Keratinocyte (primary cell): ENCODE measurements around the gene DIPK2B. TPM values are rescaled to one million over a fixed set of nuclear protein-coding genes. Genes with fewer than 3 reads are reported as not detected.

Source experiments
- DNase-seq: peaks from one replicate; pipeline ENCODE4 v3.0.0-alpha.2; 2011; ENCODE audit warnings: low read depth, missing footprints, low spot score
- FAIRE-seq: peaks from 2 replicates; lab custom pipeline; 2011; peaks lifted over from hg19 to GRCh38; lab: Jason Lieb, UNC
- H2AFZ ChIP-seq: 2 replicates; pipeline ENCODE4 v1.6.0; 2012; ENCODE audit warnings: low read length, control low read depth, inconsistent platforms; ENCODE audit not compliant: control insufficient read depth
- H3K27ac ChIP-seq: 2 replicates; pipeline ENCODE4 v1.5.1; 2011; ENCODE audit warnings: low read length; ENCODE audit not compliant: control insufficient read depth, insufficient read depth
- H3K27me3 ChIP-seq: 3 replicates; pipeline ENCODE4 v1.6.0; 2011; ENCODE audit warnings: low read length; ENCODE audit not compliant: control insufficient read depth, insufficient read depth; ENCODE audit errors: extremely low read depth
- H3K36me3 ChIP-seq, 2 experiments: 2 replicates in 1 of 2; 3 replicates in 1 of 2; pipeline ENCODE4 v1.5.1; 2011; ENCODE audit warnings: low read length in 2 of 2, mild to moderate bottlenecking in 1 of 2; ENCODE audit not compliant: control insufficient read depth in 2 of 2, insufficient read depth in 2 of 2; ENCODE audit errors: extremely low read depth in 1 of 2
- H3K4me1 ChIP-seq: 3 replicates; pipeline ENCODE4 v1.5.1; 2011; ENCODE audit warnings: low read length; ENCODE audit not compliant: control insufficient read depth, insufficient read depth; ENCODE audit errors: extremely low read depth
- H3K4me2 ChIP-seq: 3 replicates; pipeline ENCODE4 v1.6.0; 2011; ENCODE audit warnings: low read depth, low read length; ENCODE audit not compliant: control insufficient read depth, insufficient read depth; ENCODE audit errors: extremely low read depth
- H3K4me3 ChIP-seq, 3 experiments: fragments of 200-600 bp in 1 of 3; sonication (generic) in 1 of 3; 2 replicates in 2 of 3; 3 replicates in 1 of 3; pipeline ENCODE4 v1.5.1; 2011 to 2016; ENCODE audit warnings: low read length in 3 of 3, mild to moderate bottlenecking in 3 of 3, control low read depth in 2 of 3, inconsistent platforms in 1 of 3, low read depth in 1 of 3, mixed read lengths in 1 of 3, mixed run types in 1 of 3, moderate library complexity in 1 of 3; ENCODE audit not compliant: control insufficient read depth in 2 of 3, insufficient read depth in 2 of 3; ENCODE audit errors: extremely low read depth in 1 of 3
- H3K79me2 ChIP-seq: 2 replicates; pipeline ENCODE4 v1.6.0; 2012; ENCODE audit warnings: low read length; ENCODE audit not compliant: control insufficient read depth, insufficient read depth
- H3K9ac ChIP-seq: 3 replicates; pipeline ENCODE4 v1.6.0; 2011; ENCODE audit warnings: low read length; ENCODE audit not compliant: control insufficient read depth, insufficient read depth; ENCODE audit errors: extremely low read depth
- H3K9me1 ChIP-seq: 3 replicates; pipeline ENCODE4 v1.6.0; 2011; ENCODE audit warnings: low read length; ENCODE audit not compliant: control insufficient read depth, insufficient read depth; ENCODE audit errors: extremely low read depth
- H3K9me3 ChIP-seq: 2 replicates; pipeline ENCODE4 v1.5.1; 2012; ENCODE audit warnings: low read depth, low read length; ENCODE audit not compliant: control insufficient read depth
- H4K20me1 ChIP-seq: 3 replicates; pipeline ENCODE4 v1.6.0; 2011; ENCODE audit warnings: low read length; ENCODE audit not compliant: control insufficient read depth, insufficient read depth; ENCODE audit errors: extremely low read depth
- CTCF ChIP-seq, 3 experiments: IDR thresholded peaks in 1 of 3; conservative IDR thresholded peaks in 1 of 3; optimal IDR thresholded peaks in 1 of 3; 2 replicates in 2 of 3; 3 replicates in 1 of 3; pipeline versions ENCODE3 to v1.5.1; 2011; ENCODE audit warnings: low read length in 3 of 3, mild to moderate bottlenecking in 3 of 3, moderate library complexity in 2 of 3, control low read depth in 1 of 3, inconsistent platforms in 1 of 3; ENCODE audit not compliant: insufficient read depth in 2 of 3; ENCODE audit errors: extremely low read depth in 1 of 3
- EZH2 ChIP-seq: IDR thresholded peaks from one replicate; pipeline ENCODE4 v1.6.1; 2012; ENCODE audit warnings: inconsistent platforms, mild to moderate bottlenecking, low read length, moderate library complexity
- dilution Hi-C: fragments of 300-500 bp; cut with MboI; formaldehyde crosslinking; loops from one replicate; pipeline ENCODE4 v1.7.0; 2020; ENCODE audit warnings: low sequenced_read_pairs; ENCODE audit not compliant: extremely low pct_ligation_motif_present
- polyA plus RNA-seq, 5 experiments: library from polyadenylated mRNA; depleted of rRNA in 3 of 5; stranded (reverse) in 3 of 5; stranded (forward) in 1 of 5; unstranded in 1 of 5; fragments of >200 nt; gene quantifications; 1 replicate in 1 of 5; 2 replicates in 3 of 5; 3 replicates in 1 of 5; pipeline versions ENCODE4 v1.2.1 to v1.2.3, GENCODE V29; 2011 to 2012; ENCODE audit warnings: missing spikeins in 2 of 5, low read depth in 1 of 5, low replicate concordance in 1 of 5

The DIPK2B gene
- polyA plus RNA-seq, 1 donor (not counting 4 experiments of a cell fraction or from before 2014, with no cell fraction given): not detected

DNA sequence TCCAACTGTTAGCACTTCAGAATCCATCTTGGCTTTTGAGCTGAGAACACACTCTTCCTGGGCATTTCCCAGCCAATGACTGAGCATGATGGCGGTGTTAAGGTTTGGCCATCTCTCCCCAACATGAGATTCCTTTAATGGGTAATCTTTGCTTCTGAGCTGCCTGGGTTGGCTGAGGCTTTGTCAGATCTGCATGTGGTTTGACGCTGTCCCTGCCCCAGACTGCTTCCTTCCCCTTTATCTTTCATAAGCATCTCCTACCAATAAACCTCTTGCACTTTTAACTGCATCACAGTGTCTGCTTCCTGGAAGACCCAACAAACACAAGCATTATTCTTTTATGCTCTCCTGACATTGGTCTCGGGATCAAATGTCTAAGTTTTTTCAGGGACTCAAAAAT lies 31.5 kb upstream of the DIPK2B start:
- no peak for TF ChIP-seq CTCF (optimal IDR thresholded peaks at IDR 0.05 in 1 of 3, IDR thresholded peaks at IDR 0.05 in 1 of 3, conservative IDR thresholded peaks at IDR 0.05 in 1 of 3; ENCODE audit: extremely low read depth in 1 of 3, insufficient read depth in 2 of 3, low read length in 3 of 3)
- no peak for TF ChIP-seq EZH2
- no peak for FAIRE-seq
- no peak overlapping the region for H2AFZ ChIP-seq
- no peak overlapping the region for H3K9ac ChIP-seq
- no peak overlapping the region for H3K4me2 ChIP-seq
- no peak overlapping the region for H3K27ac ChIP-seq
- no peak overlapping the region for H3K4me3 ChIP-seq
- H3K79me2 ChIP-seq: no peaks in the 10 kb centered on the region
- H4K20me1 ChIP-seq: no peaks in the 10 kb centered on the region
- H3K36me3 ChIP-seq: no peaks in the 10 kb centered on the region
- peaks cover 15% of the 10 kb centered on the region for H3K27me3 ChIP-seq
- H3K9me1 ChIP-seq: no peaks in the 10 kb centered on the region
- dilution Hi-C loops: no loop called here
- no peaks in the 10 kb centered on the region for H3K9me3 ChIP-seq
- H3K4me1 ChIP-seq: no peaks in the 10 kb centered on the region
- DNase-seq: no peak

GRCh38 chrX:45230410-45230809 lies 29.7 kb upstream of the DIPK2B start:
- H3K36me3 ChIP-seq: no peaks in the 10 kb centered on the region
- H3K4me3 ChIP-seq: no peak overlapping the region
- H3K27me3 ChIP-seq: peaks cover 10% of the 10 kb centered on the region
- FAIRE-seq (no peak), DNase-seq (no peak)
- no peaks in the 10 kb centered on the region for H3K4me1 ChIP-seq
- no peak overlapping the region for H3K9ac ChIP-seq
- no peak overlapping the region for H2AFZ ChIP-seq
- H3K9me3 ChIP-seq: no peaks in the 10 kb centered on the region
- no peak for TF ChIP-seq EZH2
- TF ChIP-seq CTCF (optimal IDR thresholded peaks at IDR 0.05 in 1 of 3, IDR thresholded peaks at IDR 0.05 in 1 of 3, conservative IDR thresholded peaks at IDR 0.05 in 1 of 3; ENCODE audit: extremely low read depth in 1 of 3, insufficient read depth in 2 of 3, low read length in 3 of 3): no peak
- H4K20me1 ChIP-seq: no peaks in the 10 kb centered on the region
- H3K9me1 ChIP-seq: no peaks in the 10 kb centered on the region
- no peaks in the 10 kb centered on the region for H3K79me2 ChIP-seq
- dilution Hi-C loops: no loop called here
- no peak overlapping the region for H3K27ac ChIP-seq
- no peak overlapping the region for H3K4me2 ChIP-seq
